ENCODE results near the gene CPB1. TPM values are rescaled to one million over a fixed set of nuclear protein-coding genes. Genes with fewer than 3 reads are reported as not detected.

CPB1 gene
- total RNA-seq, 5 donors from 2014 or later (not counting 1 experiment from before 2014, with no cell fraction given): 7.4 to 9.2 (median 8.0) TPM; not detected in 2

GRCh38 chr3:148901987-148902791 is 74.6 kb downstream of the CPB1 start:
- ChIA-PET CTCF (no interaction called here), POLR2A (no interaction called here)
- DNase-seq: no peak
- no peak overlapping the region for H3K4me3 Mint-ChIP-seq
- Histone ChIP-seq H3K27me3 (replicated peaks in 1 of 2; ENCODE audit: control insufficient read depth in 2 of 2, extremely low read depth in 1 of 2, insufficient read depth in 2 of 2, low read length in 1 of 2) (peaks cover 0 to 2% of the 10 kb centered on the region in 2 experiments), H3K4me1 (ENCODE audit: control insufficient read depth in 1 of 2, extremely low read depth in 1 of 2, insufficient read depth in 2 of 2, low read length in 2 of 2) (no peaks in the 10 kb centered on the region), H3K4me3 (ENCODE audit: control insufficient read depth in 1 of 2, extremely low read depth in 1 of 2, low read length in 1 of 2) (no peak overlapping the region), H3K27ac (ENCODE audit: low read length) (no peak overlapping the region), H3K9me3 (no peaks in the 10 kb centered on the region), H3K36me3 (ENCODE audit: control insufficient read depth in 2 of 2, extremely low read depth in 1 of 2, insufficient read depth in 1 of 2, low read length in 1 of 2) (no peaks in the 10 kb centered on the region)
- H3K36me3 Mint-ChIP-seq: no peaks in the 10 kb centered on the region
- no peaks in the 10 kb centered on the region for H3K9me3 Mint-ChIP-seq
- no peak overlapping the region for H3K27ac Mint-ChIP-seq
- H3K27me3 Mint-ChIP-seq: peaks cover 16 to 18% of the 10 kb centered on the region in 2 donors
- no peak for ATAC-seq (replicated peaks in 1 of 4)
- no CpG with 5 or more reads among the region's 4 CpGs for WGBS (ENCODE audit: insufficient coverage)
- no peaks in the 10 kb centered on the region for H3K4me1 Mint-ChIP-seq

GRCh38 chr3:148903022-148903442 is 75.4 kb downstream of the CPB1 start:
- Mint-ChIP-seq H3K4me1 (no peaks in the 10 kb centered on the region), H3K9me3 (no peaks in the 10 kb centered on the region), H3K27ac (no peak overlapping the region), H3K27me3 (peaks cover 14 to 17% of the 10 kb centered on the region in 2 donors), H3K36me3 (no peaks in the 10 kb centered on the region), H3K4me3 (no peak overlapping the region)
- Histone ChIP-seq H3K36me3 (ENCODE audit: control insufficient read depth in 2 of 2, extremely low read depth in 1 of 2, insufficient read depth in 1 of 2, low read length in 1 of 2) (no peaks in the 10 kb centered on the region), H3K27ac (ENCODE audit: low read length) (no peak overlapping the region), H3K9me3 (no peaks in the 10 kb centered on the region), H3K4me3 (ENCODE audit: control insufficient read depth in 1 of 2, extremely low read depth in 1 of 2, low read length in 1 of 2) (no peak overlapping the region), H3K4me1 (ENCODE audit: control insufficient read depth in 1 of 2, extremely low read depth in 1 of 2, insufficient read depth in 2 of 2, low read length in 2 of 2) (no peaks in the 10 kb centered on the region), H3K27me3 (replicated peaks in 1 of 2; ENCODE audit: control insufficient read depth in 2 of 2, extremely low read depth in 1 of 2, insufficient read depth in 2 of 2, low read length in 1 of 2) (peaks cover 0 to 5% of the 10 kb centered on the region in 2 experiments)
- ChIA-PET CTCF (no interaction called here), POLR2A (no interaction called here)
- DNase-seq (no peak), ATAC-seq (replicated peaks in 1 of 4) (no peak)
- WGBS (ENCODE audit: insufficient coverage): 40% methylated on average over 1 of the region's 2 CpGs

- ATAC-seq (replicated peaks in 1 of 4): no peak
These were observed 76.3 kb downstream of the CPB1 start for GRCh38 chr3:148903941-148904340.

GRCh38 chr3:148906667-148907066 is 79.1 kb downstream of the CPB1 start:
- no peaks in the 10 kb centered on the region for H3K4me1 Mint-ChIP-seq
- no CpG with 5 or more reads among the region's 2 CpGs for WGBS (ENCODE audit: insufficient coverage)
- Histone ChIP-seq H3K27me3 (replicated peaks in 1 of 2; ENCODE audit: control insufficient read depth in 2 of 2, extremely low read depth in 1 of 2, insufficient read depth in 2 of 2, low read length in 1 of 2) (peaks cover 0 to 9% of the 10 kb centered on the region in 2 experiments), H3K27ac (ENCODE audit: low read length) (no peak overlapping the region), H3K4me3 (ENCODE audit: control insufficient read depth in 1 of 2, extremely low read depth in 1 of 2, low read length in 1 of 2) (no peak overlapping the region), H3K36me3 (ENCODE audit: control insufficient read depth in 2 of 2, extremely low read depth in 1 of 2, insufficient read depth in 1 of 2, low read length in 1 of 2) (no peaks in the 10 kb centered on the region), H3K9me3 (no peaks in the 10 kb centered on the region), H3K4me1 (ENCODE audit: control insufficient read depth in 1 of 2, extremely low read depth in 1 of 2, insufficient read depth in 2 of 2, low read length in 2 of 2) (no peaks in the 10 kb centered on the region)
- ATAC-seq (replicated peaks in 1 of 4) (no peak), DNase-seq (no peak)
- H3K36me3 Mint-ChIP-seq: no peaks in the 10 kb centered on the region
- POLR2A ChIA-PET: interaction anchor here in 1 of 2 donors (0.6 kb wide), 1 partner anchor 535 kb away, joined by 3 read pairs; no protein-coding TSS in a partner anchor
- CTCF ChIA-PET: interaction anchor here in 1 of 2 donors (0.6 kb wide), 1 partner anchor 1455 kb away, joined by 3 read pairs; no protein-coding TSS in a partner anchor
- no peaks in the 10 kb centered on the region for H3K9me3 Mint-ChIP-seq
- H3K4me3 Mint-ChIP-seq: no peak overlapping the region
- H3K27ac Mint-ChIP-seq: no peak overlapping the region
- peaks cover 31 to 34% of the 10 kb centered on the region in 2 donors for H3K27me3 Mint-ChIP-seq

More at GRCh38 chr3:148903941-148904340, 76.3 kb downstream of the CPB1 start:
- no peaks in the 10 kb centered on the region for H3K4me1 Mint-ChIP-seq
- no peaks in the 10 kb centered on the region for H3K9me3 Mint-ChIP-seq
- Histone ChIP-seq H3K27me3 (replicated peaks in 1 of 2; ENCODE audit: control insufficient read depth in 2 of 2, extremely low read depth in 1 of 2, insufficient read depth in 2 of 2, low read length in 1 of 2) (peaks cover 0 to 8% of the 10 kb centered on the region in 2 experiments), H3K27ac (ENCODE audit: low read length) (no peak overlapping the region), H3K4me1 (ENCODE audit: control insufficient read depth in 1 of 2, extremely low read depth in 1 of 2, insufficient read depth in 2 of 2, low read length in 2 of 2) (no peaks in the 10 kb centered on the region), H3K4me3 (ENCODE audit: control insufficient read depth in 1 of 2, extremely low read depth in 1 of 2, low read length in 1 of 2) (no peak overlapping the region), H3K36me3 (ENCODE audit: control insufficient read depth in 2 of 2, extremely low read depth in 1 of 2, insufficient read depth in 1 of 2, low read length in 1 of 2) (no peaks in the 10 kb centered on the region), H3K9me3 (no peaks in the 10 kb centered on the region)
- CTCF ChIA-PET: no interaction called here
- no peaks in the 10 kb centered on the region for H3K36me3 Mint-ChIP-seq
- H3K27ac Mint-ChIP-seq: no peak overlapping the region
- no peak for DNase-seq
- POLR2A ChIA-PET: no interaction called here
- H3K27me3 Mint-ChIP-seq: peaks cover 18 to 22% of the 10 kb centered on the region in 2 donors
- H3K4me3 Mint-ChIP-seq: no peak overlapping the region

Other genes with a start within 250 kb of the CPB1 start
- not detected for gene AGTR1, start 129.9 kb upstream of the CPB1 start, total RNA-seq
- gene CPA3, start 37.5 kb downstream of the CPB1 start, total RNA-seq: 1 to 10 TPM in 2 of 5 donors, under 1 TPM in 2, not detected in 1; 0.20 to 2.3 (median 0.75) TPM
- gene GYG1, start 163.7 kb downstream of the CPB1 start, total RNA-seq: 10 to 100 TPM; 16.3 to 30.4 (median 25.7) TPM